ENCODE data around the gene LDLRAD4.
"Not testable (repeated sequence)": the region's sequence is repeated elsewhere in the genome, so short reads cannot be mapped to it uniquely, and the experiment has no call there.

The LDLRAD4 gene

GRCh38 chr18:13661051-13661778, 442.7 kb downstream of the LDLRAD4 start:
- DNase-seq, result no peak

GRCh38 chr18:13661779-13662256, 443.3 kb downstream of the LDLRAD4 start:
- no peak for DNase-seq

DNA sequence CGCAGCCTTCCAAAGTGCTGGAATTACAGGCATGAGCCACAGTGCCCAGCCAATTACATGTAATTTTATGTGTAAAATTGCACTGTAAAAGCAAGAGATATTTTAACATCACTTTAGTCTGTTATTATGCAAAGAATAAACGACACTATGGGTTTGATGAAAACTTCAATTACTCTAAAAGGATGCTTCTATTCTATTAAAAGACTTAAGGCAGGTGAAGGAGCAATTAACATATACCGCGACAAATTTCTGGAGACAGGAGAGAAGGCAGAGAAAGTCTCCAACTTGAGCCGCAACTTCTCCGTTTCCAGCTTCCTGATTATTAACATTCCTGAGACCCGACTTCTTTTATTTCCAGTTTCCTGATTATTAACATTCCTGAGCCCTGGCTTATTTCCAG, 454.1 kb downstream of the LDLRAD4 start:
- no peak for DNase-seq

DNA sequence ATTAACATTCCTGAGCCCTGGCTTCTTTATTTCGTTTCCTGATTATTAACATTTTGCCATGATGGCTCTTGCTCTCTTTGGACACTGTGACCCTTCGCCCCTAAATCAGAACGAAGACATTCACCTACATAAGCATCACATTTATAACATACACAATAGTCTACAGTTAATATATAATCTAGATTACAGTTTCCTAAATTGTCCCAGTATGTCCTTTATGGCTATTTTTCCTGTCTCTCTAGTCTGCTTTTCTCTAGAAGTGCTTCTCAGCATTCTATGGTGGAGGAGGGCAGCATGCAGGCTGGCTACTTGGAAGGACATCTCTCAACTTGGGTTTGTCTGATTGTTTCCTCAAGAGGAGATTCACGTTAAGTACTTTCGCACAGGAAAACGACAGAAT, 457.9 kb downstream of the LDLRAD4 start:
- no peak for DNase-seq

GRCh38 chr18:13677350-13677749, 458.8 kb downstream of the LDLRAD4 start:
- not testable (repeated sequence) for DNase-seq

DNA sequence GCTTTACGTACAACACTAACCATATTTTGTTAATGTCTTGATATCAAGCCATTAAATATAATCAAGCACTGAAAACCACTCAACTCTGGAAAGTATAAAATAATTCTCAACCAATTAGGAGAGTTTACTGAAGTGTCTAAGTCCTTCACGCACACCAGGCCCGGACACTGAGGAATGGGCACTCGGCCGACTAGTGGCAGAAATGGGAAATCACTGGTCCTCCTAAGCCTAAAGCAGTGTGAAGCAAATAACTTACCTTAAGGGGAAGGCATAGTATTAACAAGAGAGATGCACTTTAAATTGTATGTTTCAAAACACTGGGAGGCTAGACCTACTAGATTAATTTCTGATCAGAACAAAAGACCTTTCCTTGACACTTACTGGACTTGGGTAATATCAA, 462.1 kb downstream of the LDLRAD4 start:
- DNase-seq, result no peak

- DNase-seq, result no peak
Measured at GRCh38 chr18:13681701-13682100, 463.1 kb downstream of the LDLRAD4 start.

DNA sequence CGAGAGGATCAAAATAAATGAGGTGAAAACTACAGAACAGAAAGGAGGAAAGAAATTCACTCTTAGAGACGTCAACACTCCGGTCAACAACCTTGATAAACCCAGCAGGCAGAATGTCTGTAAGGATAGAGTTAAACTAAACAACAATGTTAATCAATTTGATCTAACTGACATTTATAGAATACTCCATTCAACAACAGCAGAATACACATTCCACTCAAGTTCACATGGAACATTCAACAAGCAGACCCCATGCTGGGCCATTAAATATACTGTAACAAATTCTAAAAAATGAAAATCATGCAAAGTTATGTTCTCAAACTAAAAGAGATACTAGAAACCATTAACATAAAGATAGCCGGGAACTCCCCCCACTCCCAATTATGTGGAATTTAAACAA, 466.0 kb downstream of the LDLRAD4 start:
- DNase-seq, result no peak

- DNase-seq, result no peak
Measured at GRCh38 chr18:13688191-13689136, 469.9 kb downstream of the LDLRAD4 start.

GRCh38 chr18:13690060-13690459, 471.5 kb downstream of the LDLRAD4 start:
- not testable (repeated sequence) for DNase-seq

- DNase-seq, result not testable (repeated sequence)
Measured at GRCh38 chr18:13695337-13695736, 476.8 kb downstream of the LDLRAD4 start.

GRCh38 chr18:13696961-13697360, 478.4 kb downstream of the LDLRAD4 start:
- DNase-seq, result no peak

DNA sequence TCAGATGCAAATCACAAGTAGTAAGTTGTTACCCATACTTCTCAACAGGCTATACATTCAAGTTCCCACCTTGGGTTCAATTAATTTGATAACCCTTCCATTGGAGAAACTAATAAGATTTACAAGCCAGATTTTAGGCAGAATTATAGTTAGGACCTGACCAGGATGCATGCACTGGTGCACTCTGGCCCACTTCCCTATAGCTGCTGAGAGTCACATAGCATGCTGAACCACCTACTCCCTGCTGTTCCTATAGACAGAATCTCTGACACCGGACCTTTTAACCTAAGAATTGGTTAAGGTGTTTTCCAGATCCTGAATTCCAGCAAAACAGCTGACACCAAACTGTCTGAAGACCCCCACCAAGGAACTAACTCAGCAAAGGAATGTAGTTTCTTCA, 481.6 kb downstream of the LDLRAD4 start:
- no peak for DNase-seq
